Measurements from ENCODE around the gene LRMDA.
"Not testable (repeated sequence)": the region's sequence is repeated elsewhere in the genome, so short reads cannot be mapped to it uniquely, and the experiment has no call there.

LRMDA gene

DNA sequence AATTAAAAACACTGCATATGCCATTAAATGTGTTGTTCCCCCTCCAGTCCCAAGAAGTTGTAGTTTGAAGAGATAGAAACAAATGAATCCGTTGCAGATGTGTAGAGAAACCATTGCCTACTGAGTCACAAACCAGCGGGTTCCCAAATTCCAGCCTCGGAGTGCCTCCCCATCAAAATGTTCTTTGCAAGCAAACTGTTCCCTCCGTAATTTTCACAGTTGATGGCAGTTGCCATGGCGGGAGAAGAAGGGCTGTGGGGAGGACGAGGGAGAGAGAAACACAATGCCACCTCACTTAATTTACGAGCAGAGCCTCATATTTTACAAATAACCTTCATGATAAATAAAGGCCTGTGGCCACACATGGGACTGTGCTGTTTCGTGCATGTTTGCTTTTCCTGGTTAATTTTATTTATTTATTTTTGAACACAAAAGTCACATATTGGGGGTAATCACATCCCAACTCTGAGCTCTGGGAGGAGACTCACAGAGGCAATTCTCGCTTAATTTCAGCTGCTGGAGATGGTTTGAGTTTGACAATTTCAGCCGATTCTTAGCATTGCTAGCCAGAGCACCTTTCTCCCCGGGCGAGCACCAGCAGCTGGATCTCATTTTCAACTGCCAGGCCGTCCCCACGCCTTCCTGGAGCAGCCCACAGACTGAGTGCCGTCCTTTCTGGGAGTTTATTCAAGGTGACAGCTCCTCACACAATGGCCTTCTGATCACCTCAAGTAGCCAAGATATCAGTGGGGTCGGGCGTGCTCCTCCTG lies 1122.0 kb downstream of the LRMDA start:
- no peak for DNase-seq

DNA sequence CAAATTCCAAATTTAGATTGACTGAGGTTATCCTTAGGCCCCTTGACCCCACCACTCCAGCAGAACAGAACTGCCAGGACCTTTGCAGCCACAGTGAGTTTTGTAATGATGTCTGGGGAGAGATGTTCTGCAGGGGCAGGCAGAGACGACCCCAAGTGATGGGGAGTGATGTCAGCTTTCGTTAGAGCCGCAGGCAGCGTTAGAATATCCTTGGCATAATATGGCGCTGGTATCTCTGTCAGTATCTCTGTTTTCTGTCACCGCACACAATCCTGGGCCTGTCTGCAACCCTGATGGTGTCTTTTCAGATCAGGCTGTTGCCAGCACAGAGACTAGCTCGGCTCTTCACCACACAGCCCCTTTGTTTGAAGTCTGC lies 1122.6 kb downstream of the LRMDA start:
- DNase-seq, result no peak

DNA sequence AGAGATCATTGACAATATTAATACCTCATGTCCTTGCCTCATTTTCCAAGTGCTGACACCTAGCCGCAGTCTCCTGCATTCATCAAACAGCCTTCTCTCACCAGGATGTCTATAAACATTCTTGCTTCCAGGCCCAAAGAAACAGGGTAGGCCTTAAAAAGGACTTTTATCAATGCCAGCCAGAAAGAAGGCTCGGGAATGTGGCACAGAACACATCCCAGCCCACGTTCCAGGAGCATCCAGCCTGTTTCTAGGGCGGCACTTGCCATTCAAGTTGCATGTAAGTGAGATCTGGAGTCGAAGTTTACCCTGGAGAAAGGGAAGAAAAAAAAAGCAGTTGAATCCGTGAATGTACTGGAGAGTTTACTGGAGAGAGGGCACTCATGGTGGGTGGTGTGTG lies 1123.1 kb downstream of the LRMDA start:
- no peak for DNase-seq

DNA sequence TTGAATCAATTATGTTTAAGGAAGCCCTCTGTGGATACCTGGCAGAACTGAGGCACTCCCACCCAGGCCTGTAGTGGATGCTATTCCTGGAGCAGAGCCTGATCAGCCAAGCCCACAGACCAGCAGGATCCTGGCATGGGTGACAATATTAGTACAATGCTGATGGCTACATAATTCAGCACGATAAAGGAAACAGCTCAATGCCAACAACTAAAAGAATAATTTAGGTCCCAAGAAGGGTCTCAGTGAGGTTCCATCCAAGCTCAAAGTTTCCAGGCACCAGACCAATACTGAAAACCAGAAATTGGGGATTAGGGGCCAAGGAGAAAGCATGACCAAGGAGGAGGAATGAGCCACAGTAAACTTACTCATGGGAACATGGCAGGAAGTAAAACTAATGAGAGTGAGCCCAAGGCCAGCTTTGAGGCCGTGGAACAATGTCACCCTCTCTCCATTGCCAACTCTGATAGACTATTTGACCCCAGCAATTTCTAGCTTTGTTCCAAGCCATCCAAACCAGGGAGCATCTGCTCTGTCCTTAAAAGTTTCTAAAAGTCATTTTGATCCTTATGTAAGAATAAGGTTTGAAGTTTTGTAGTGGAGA lies 1123.7 kb downstream of the LRMDA start:
- no peak for DNase-seq

DNA sequence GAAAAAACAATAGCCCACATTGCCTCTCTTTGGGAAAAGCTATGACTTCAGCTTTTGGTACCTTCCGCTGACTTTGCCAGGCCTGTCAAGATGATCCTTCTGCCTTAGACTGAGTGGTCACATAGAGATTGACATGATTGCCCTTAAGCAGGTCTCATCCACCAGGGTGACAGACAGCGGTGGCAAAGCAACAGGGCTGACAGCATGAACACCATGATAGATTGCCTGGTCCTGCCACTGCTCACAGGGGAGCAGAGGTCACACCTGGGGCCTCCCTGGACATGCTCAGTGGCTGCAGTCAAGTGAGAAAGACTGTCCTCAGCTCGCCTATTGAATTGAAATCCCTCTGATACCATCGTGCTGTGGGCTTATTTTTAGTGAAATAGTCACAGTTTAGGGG lies 1125.9 kb downstream of the LRMDA start:
- no peak for DNase-seq

- no peak for DNase-seq
Observed at GRCh38 chr10:76558586-76558985, 1127.2 kb downstream of the LRMDA start.

DNA sequence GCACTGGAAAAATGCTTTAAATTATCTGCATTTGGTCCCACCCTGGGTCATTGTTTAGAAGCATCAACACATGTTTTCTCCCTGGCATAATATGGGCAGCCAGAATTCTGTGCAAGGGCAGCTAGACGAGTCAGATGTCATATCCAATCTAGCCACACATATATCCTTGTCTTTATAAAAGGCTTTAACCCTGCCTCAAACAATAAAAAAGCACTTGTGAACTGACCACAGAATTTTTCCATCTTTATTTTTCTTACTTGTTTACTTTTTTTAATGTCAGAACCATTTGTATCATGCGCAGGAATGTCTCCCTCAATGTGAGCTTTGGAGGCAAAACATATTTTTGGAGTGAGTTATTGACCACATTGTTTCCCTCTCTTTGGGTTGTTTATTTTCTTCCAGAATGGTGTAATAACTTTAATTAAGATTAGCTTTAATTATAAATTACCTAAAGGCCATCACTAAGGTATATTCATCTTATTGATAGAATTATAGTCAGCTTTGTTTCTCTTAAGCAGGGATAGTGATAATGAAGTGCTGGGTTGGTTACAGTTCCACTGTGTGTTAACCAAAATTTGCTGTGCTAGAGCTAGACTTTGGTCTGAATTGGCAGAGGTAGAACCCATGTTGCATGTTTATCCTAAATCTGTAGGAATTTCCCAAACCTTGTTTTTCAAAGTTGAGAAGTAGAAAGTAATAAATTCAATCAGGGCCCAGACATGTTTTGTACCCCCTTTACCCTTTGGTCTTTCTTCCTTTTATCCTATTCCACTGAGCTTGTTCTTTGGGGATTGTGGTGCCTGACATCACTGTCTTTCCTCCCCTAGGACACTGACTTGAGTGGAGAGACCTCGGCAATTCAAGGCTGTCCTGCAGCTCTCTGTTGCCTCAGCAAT lies 1127.8 kb downstream of the LRMDA start:
- no peak for DNase-seq

DNA sequence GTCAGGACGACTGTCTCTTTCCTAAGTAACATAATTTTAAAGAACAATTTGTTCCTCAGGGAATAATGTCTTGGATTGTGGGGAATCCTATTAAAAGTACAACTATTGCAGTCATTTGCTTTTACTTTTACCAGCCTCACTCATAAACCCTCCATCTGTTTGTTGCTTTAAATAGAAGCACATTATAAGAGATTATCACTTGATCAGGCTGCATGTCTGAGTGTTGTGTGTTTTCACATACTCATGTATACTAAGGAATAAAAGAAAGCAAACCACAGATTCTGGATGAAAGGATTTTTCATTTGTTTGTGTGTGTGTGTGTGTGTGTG lies 1128.4 kb downstream of the LRMDA start:
- DNase-seq, result no peak

GRCh38 chr10:76560338-76560737 lies 1128.9 kb downstream of the LRMDA start:
- DNase-seq, result no peak

- DNase-seq, result no peak
Observed at GRCh38 chr10:76563286-76563685, 1131.9 kb downstream of the LRMDA start.

DNA sequence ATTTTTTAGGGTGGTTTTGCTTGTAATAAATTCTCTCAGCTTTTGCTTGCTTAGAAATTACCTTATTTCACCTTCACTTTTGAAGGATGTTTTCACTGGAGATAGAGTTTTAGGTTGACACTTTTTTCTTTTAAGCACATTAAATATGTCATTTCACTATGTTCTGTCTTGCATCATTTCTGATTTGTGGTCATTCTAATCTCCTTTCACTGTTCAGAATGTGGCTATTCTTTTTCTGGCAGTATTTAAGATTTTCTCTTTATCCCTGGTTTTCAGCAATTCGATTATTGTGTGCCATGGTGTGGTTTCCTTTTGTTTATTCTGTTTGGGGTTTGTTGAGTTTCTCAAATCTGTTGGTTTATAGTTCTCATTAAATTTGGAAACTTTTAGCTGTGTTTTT lies 1140.6 kb downstream of the LRMDA start:
- no peak for DNase-seq

DNA sequence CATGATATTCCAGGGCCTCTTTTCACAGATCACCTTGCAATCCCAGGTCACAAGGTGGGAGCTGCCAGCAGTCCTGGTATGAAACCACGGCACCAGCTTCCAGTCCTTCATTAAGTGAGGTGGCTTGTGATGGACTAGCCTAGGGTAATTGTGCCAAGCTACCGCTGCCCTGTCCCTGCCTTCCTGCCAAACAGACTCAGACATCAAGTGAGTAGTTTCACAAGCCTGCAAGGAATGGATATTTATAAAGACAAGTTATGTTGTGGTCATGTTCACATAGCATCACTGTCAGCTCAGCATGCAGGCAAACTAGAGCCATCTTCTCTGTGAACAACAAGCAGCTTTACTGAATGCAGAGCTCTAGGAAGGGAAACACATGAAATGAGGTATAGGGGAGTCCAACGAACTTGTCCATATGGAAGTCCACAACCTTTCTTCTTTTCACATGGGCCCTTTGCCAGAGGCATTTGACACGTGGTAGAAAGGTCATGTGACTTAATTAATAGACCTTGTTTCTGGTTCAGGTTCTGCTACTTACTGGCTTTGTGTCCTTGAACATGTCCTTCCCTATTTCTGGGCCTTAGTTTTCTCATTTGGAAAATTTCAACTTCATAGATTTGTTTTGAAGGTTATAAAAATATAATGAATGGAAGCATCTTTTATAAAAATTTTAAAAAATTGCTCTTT lies 1145.0 kb downstream of the LRMDA start:
- DNase-seq, result no peak

GRCh38 chr10:76577455-76577854 lies 1146.0 kb downstream of the LRMDA start:
- DNase-seq, result no peak

GRCh38 chr10:76581506-76582256 lies 1150.3 kb downstream of the LRMDA start:
- DNase-seq, result no peak

GRCh38 chr10:76582531-76582930 lies 1151.1 kb downstream of the LRMDA start:
- no peak for DNase-seq

- no peak for DNase-seq
Observed at GRCh38 chr10:76583711-76584161, 1152.3 kb downstream of the LRMDA start.

GRCh38 chr10:76584466-76584865 lies 1153.0 kb downstream of the LRMDA start:
- DNase-seq, result not testable (repeated sequence)

All from cerebellar nuclear complex (tissue), 1 donor.